ENCODE measurements around the gene GCFC2.
"Not testable (repeated sequence)": the region's sequence is repeated elsewhere in the genome, so short reads cannot be mapped to it uniquely, and the experiment has no call there.

Gene GCFC2

DNA sequence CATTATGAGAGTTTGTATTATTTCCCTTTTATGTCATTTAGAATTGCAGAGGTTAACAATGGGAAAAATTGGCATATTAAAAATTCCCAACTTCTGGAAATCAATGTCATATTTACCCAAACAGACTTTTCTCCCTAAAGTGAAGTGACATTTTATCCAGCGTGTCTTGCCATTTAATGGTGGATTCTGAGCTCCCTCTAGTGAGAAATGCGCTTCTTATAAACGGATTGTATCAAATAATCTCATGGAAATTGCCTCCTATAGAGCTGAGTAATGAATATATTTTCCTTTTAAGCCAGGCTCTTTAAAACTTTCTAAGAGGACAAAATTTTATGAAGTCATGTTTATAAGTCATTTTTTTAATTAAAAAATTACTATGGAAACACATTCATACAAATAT lies 5.7 kb upstream of the GCFC2 start:
- Histone ChIP-seq H3K4me1 (ENCODE audit: insufficient read depth, low read length) (no peaks in the 10 kb centered on the region), H3K9me3 (ENCODE audit: low read length) (no peaks in the 10 kb centered on the region), H3K4me3 (ENCODE audit: low read depth in 1 of 2, low read length in 2 of 2) (no peak overlapping the region), H3K9ac (ENCODE audit: low read length) (no peak overlapping the region), H3K36me3 (ENCODE audit: insufficient read depth, low read length) (no peaks in the 10 kb centered on the region), H3K27ac (ENCODE audit: low read depth, low read length) (no peak overlapping the region), H3K27me3 (ENCODE audit: control insufficient read depth in 1 of 2, insufficient read depth in 2 of 2, low read length in 2 of 2) (no peaks in the 10 kb centered on the region)

- H3K36me3 ChIP-seq (ENCODE audit: insufficient read depth, low read length); H3K4me1 ChIP-seq (ENCODE audit: insufficient read depth, low read length); H3K27me3 ChIP-seq (ENCODE audit: control insufficient read depth in 1 of 2, insufficient read depth in 2 of 2, low read length in 2 of 2); H3K9ac ChIP-seq (ENCODE audit: low read length); H3K9me3 ChIP-seq (ENCODE audit: low read length); H3K27ac ChIP-seq (ENCODE audit: low read depth, low read length): not testable (repeated sequence)
- H3K4me3 ChIP-seq (ENCODE audit: low read depth in 1 of 2, low read length in 2 of 2): peak overlapping the region in 1 of 2 donors; percentile 82
These were observed 875 bp upstream of the GCFC2 start for GRCh38 chr2:75711590-75711989.

- Histone ChIP-seq H3K36me3 (ENCODE audit: insufficient read depth, low read length) (peaks cover 7% of the 10 kb centered on the region), H3K27ac (ENCODE audit: low read depth, low read length) (peak overlapping the region; percentile 81), H3K9ac (ENCODE audit: low read length) (peak overlapping the region; percentile 69), H3K4me3 (ENCODE audit: low read depth in 1 of 2, low read length in 2 of 2) (peak overlapping the region; percentile 62 to 82), H3K27me3 (ENCODE audit: control insufficient read depth in 1 of 2, insufficient read depth in 2 of 2, low read length in 2 of 2) (no peaks in the 10 kb centered on the region), H3K4me1 (ENCODE audit: insufficient read depth, low read length) (peaks cover 4% of the 10 kb centered on the region), H3K9me3 (ENCODE audit: low read length) (no peaks in the 10 kb centered on the region)
These were observed 517 bp downstream of the GCFC2 start for GRCh38 chr2:75710220-75710576.

GRCh38 chr2:75709297-75709696 lies 1.4 kb downstream of the GCFC2 start:
- Histone ChIP-seq H3K9me3 (ENCODE audit: low read length) (no peaks in the 10 kb centered on the region), H3K27me3 (ENCODE audit: control insufficient read depth in 1 of 2, insufficient read depth in 2 of 2, low read length in 2 of 2) (no peaks in the 10 kb centered on the region), H3K9ac (ENCODE audit: low read length) (no peak overlapping the region), H3K36me3 (ENCODE audit: insufficient read depth, low read length) (peaks cover 16% of the 10 kb centered on the region), H3K27ac (ENCODE audit: low read depth, low read length) (no peak overlapping the region), H3K4me1 (ENCODE audit: insufficient read depth, low read length) (peaks cover 4% of the 10 kb centered on the region), H3K4me3 (ENCODE audit: low read depth in 1 of 2, low read length in 2 of 2) (peak overlapping the region in 1 of 2 donors; percentile 62)

GRCh38 chr2:75707901-75708300 lies 2.8 kb downstream of the GCFC2 start:
- H3K4me3 ChIP-seq (ENCODE audit: low read depth in 1 of 2, low read length in 2 of 2): no peak overlapping the region
- peaks cover 18% of the 10 kb centered on the region for H3K36me3 ChIP-seq (ENCODE audit: insufficient read depth, low read length)
- H3K27me3 ChIP-seq (ENCODE audit: control insufficient read depth in 1 of 2, insufficient read depth in 2 of 2, low read length in 2 of 2): no peaks in the 10 kb centered on the region

DNA sequence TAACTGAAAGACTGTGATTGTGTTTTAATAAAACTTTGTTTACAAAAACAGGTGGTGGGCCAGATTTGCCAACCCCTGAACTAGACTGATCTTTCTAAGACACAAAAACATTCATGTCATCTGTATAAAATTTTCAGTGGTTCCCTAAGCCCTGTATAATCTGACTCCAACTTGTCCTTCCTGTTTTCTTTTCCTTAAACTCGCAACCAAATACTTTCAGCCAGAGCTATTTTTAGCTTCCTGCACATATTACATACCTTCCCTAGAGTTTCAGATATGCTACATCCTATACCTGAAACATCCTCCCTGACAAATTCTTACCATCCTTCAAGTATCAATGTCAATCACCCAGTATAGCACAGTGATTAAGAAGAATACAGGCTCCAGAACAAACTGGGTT lies 4.8 kb downstream of the GCFC2 start:
- peaks cover 4% of the 10 kb centered on the region for H3K4me1 ChIP-seq (ENCODE audit: insufficient read depth, low read length)
- no peaks in the 10 kb centered on the region for H3K9me3 ChIP-seq (ENCODE audit: low read length)
- no peak overlapping the region for H3K4me3 ChIP-seq (ENCODE audit: low read depth in 1 of 2, low read length in 2 of 2)
- H3K27me3 ChIP-seq (ENCODE audit: control insufficient read depth in 1 of 2, insufficient read depth in 2 of 2, low read length in 2 of 2): no peaks in the 10 kb centered on the region
- no peak overlapping the region for H3K27ac ChIP-seq (ENCODE audit: low read depth, low read length)
- H3K9ac ChIP-seq (ENCODE audit: low read length): no peak overlapping the region
- H3K36me3 ChIP-seq (ENCODE audit: insufficient read depth, low read length): peaks cover 34% of the 10 kb centered on the region

More at GRCh38 chr2:75707901-75708300, 2.8 kb downstream of the GCFC2 start:
- H3K9ac ChIP-seq (ENCODE audit: low read length): no peak overlapping the region
- no peaks in the 10 kb centered on the region for H3K9me3 ChIP-seq (ENCODE audit: low read length)
- H3K4me1 ChIP-seq (ENCODE audit: insufficient read depth, low read length): peaks cover 4% of the 10 kb centered on the region
- no peak overlapping the region for H3K27ac ChIP-seq (ENCODE audit: low read depth, low read length)

DNA sequence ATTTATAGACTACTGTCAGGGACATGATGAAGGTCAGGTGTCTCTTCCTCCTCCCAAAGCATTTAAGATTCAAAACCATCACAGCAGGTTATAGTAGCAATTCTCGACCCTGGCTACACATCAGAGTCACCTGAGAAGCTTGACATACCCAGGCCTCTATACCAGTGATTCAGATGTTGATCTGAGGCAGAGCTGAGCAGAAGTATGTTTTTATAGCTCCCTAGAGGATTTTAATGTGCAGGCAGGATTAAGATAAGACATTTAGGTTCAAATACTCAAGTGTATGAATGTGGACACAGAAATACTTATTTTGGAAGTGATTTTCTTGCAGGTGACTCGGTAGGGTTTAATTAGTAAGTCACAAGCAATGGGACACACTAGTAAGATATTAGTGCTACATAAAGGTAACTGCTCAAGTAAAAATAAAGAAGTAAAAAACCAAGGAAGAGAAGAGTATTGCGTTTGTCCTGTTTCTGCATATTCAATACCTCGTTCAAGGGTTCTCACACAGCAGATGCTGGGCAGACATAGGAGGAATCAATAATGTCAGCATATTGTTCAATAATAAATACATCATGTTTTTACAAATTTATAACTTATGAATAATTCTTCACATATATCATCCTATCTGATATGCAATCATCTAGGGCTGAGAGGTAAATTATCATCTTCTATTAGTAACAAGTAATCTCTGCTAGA lies 7.0 kb downstream of the GCFC2 start:
- H3K9me3 ChIP-seq (ENCODE audit: low read length): no peaks in the 10 kb centered on the region
- no peak overlapping the region for H3K4me3 ChIP-seq (ENCODE audit: low read depth in 1 of 2, low read length in 2 of 2)
- no peak overlapping the region for H3K27ac ChIP-seq (ENCODE audit: low read depth, low read length)
- H3K36me3 ChIP-seq (ENCODE audit: insufficient read depth, low read length): peaks cover 38% of the 10 kb centered on the region
- H3K9ac ChIP-seq (ENCODE audit: low read length): no peak overlapping the region
- H3K27me3 ChIP-seq (ENCODE audit: control insufficient read depth in 1 of 2, insufficient read depth in 2 of 2, low read length in 2 of 2): no peaks in the 10 kb centered on the region
- peaks cover 2% of the 10 kb centered on the region for H3K4me1 ChIP-seq (ENCODE audit: insufficient read depth, low read length)

DNA sequence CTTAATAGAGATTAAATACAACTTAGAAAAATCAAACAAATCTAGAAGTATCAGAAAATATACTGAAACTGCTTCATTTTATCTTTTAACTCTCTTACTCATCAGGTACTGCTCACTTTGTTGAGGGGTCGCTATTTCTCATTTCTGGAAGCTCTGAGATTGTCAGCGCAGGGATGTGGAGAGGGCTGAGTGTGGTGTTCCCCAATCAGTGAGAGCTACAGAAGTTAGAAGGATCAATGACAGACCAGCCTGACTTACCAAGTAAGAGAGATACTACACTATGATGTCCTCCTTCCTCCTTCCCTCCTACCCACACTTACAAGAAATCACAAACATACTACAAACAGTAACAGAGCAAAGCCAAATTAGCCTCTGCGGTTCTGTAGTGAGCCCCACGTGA lies 8.1 kb downstream of the GCFC2 start:
- H3K9me3 ChIP-seq (ENCODE audit: low read length): no peaks in the 10 kb centered on the region
- no peaks in the 10 kb centered on the region for H3K4me1 ChIP-seq (ENCODE audit: insufficient read depth, low read length)
- H3K27me3 ChIP-seq (ENCODE audit: control insufficient read depth in 1 of 2, insufficient read depth in 2 of 2, low read length in 2 of 2): no peaks in the 10 kb centered on the region
- no peak overlapping the region for H3K27ac ChIP-seq (ENCODE audit: low read depth, low read length)
- H3K36me3 ChIP-seq (ENCODE audit: insufficient read depth, low read length): peaks cover 44% of the 10 kb centered on the region
- H3K9ac ChIP-seq (ENCODE audit: low read length): no peak overlapping the region
- no peak overlapping the region for H3K4me3 ChIP-seq (ENCODE audit: low read depth in 1 of 2, low read length in 2 of 2)

GRCh38 chr2:75698918-75699317 lies 11.8 kb downstream of the GCFC2 start:
- Histone ChIP-seq H3K36me3 (ENCODE audit: insufficient read depth, low read length) (peaks cover 29% of the 10 kb centered on the region), H3K27ac (ENCODE audit: low read depth, low read length) (no peak overlapping the region), H3K9ac (ENCODE audit: low read length) (no peak overlapping the region), H3K4me3 (ENCODE audit: low read depth in 1 of 2, low read length in 2 of 2) (no peak overlapping the region), H3K9me3 (ENCODE audit: low read length) (no peaks in the 10 kb centered on the region), H3K27me3 (ENCODE audit: control insufficient read depth in 1 of 2, insufficient read depth in 2 of 2, low read length in 2 of 2) (no peaks in the 10 kb centered on the region), H3K4me1 (ENCODE audit: insufficient read depth, low read length) (no peaks in the 10 kb centered on the region)

DNA sequence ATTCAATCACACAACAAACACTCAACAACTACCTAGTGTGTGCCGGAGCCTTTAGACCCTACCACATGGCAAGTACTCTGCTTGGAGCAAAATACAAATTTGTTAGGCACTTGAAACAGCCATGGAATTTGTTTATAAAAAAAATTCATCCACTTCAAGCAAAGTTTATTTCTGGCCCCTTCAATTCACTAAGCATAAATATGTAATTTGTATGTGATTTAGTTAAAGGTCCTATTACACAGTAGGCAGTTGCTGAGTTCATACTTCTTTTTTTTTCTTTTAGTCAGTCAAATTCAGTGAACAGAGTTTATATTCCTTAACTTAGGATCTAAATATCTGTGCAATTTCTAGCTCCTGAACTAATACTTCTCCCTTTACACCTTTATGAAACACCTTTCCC lies 22.5 kb downstream of the GCFC2 start:
- H3K27me3 ChIP-seq (ENCODE audit: control insufficient read depth in 1 of 2, insufficient read depth in 2 of 2, low read length in 2 of 2): no peaks in the 10 kb centered on the region
- no peak overlapping the region for H3K27ac ChIP-seq (ENCODE audit: low read depth, low read length)
- no peak overlapping the region for H3K4me3 ChIP-seq (ENCODE audit: low read depth in 1 of 2, low read length in 2 of 2)
- no peaks in the 10 kb centered on the region for H3K4me1 ChIP-seq (ENCODE audit: insufficient read depth, low read length)
- H3K36me3 ChIP-seq (ENCODE audit: insufficient read depth, low read length): peaks cover 42% of the 10 kb centered on the region
- H3K9ac ChIP-seq (ENCODE audit: low read length): no peak overlapping the region
- H3K9me3 ChIP-seq (ENCODE audit: low read length): no peaks in the 10 kb centered on the region

- not testable (repeated sequence) for H3K4me1 ChIP-seq (ENCODE audit: insufficient read depth, low read length); H3K9me3 ChIP-seq (ENCODE audit: low read length); H3K9ac ChIP-seq (ENCODE audit: low read length); H3K27me3 ChIP-seq (ENCODE audit: control insufficient read depth in 1 of 2, insufficient read depth in 2 of 2, low read length in 2 of 2); H3K27ac ChIP-seq (ENCODE audit: low read depth, low read length); H3K4me3 ChIP-seq (ENCODE audit: low read depth in 1 of 2, low read length in 2 of 2)
- H3K36me3 ChIP-seq (ENCODE audit: insufficient read depth, low read length): peaks cover 42% of the 10 kb centered on the region
These were observed 27.3 kb downstream of the GCFC2 start for GRCh38 chr2:75683430-75683829.

DNA sequence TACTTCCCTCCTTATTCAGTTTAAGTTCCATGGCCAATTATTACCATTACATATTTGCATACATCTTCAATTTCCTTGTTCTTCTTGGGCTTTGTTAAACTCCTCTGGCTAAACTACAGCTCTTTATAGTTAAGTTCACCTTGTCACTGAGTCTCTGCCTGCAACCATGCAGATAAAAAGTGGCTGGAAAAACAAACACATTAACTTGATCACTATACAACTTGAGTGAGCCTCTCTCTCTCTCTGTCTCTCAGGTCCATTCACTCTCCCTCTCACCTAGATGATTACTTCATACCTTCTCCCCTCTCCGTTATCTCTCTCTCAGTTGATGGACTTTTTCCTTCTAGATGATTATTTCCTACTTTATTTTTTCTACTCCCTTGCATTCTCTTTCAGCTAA lies 30.3 kb downstream of the GCFC2 start:
- peaks cover 23% of the 10 kb centered on the region for H3K36me3 ChIP-seq (ENCODE audit: insufficient read depth, low read length)
- no peak overlapping the region for H3K27ac ChIP-seq (ENCODE audit: low read depth, low read length)
- H3K4me1 ChIP-seq (ENCODE audit: insufficient read depth, low read length): peaks cover 6% of the 10 kb centered on the region
- H3K9ac ChIP-seq (ENCODE audit: low read length): no peak overlapping the region
- no peaks in the 10 kb centered on the region for H3K9me3 ChIP-seq (ENCODE audit: low read length)
- H3K27me3 ChIP-seq (ENCODE audit: control insufficient read depth in 1 of 2, insufficient read depth in 2 of 2, low read length in 2 of 2): no peaks in the 10 kb centered on the region
- H3K4me3 ChIP-seq (ENCODE audit: low read depth in 1 of 2, low read length in 2 of 2): no peak overlapping the region

All from muscle layer of colon (tissue), 2 donors.